Colonic mucosa (tissue), 4 donors: ENCODE data around the gene EEF1AKMT1. TPM values are rescaled to one million over a fixed set of nuclear protein-coding genes. Genes with fewer than 3 reads are reported as not detected.

ENCODE experiments used
- DNase-seq: peaks from one replicate; pipeline ENCODE4 v3.0.0-alpha.2; 2020
- H3K27ac ChIP-seq: fragments of 200-600 bp; one replicate; pipeline ENCODE4 v1.8.0; 2021
- H3K27me3 ChIP-seq: fragments of 200-600 bp; one replicate; pipeline ENCODE4 v1.8.0; 2021
- H3K36me3 ChIP-seq: fragments of 200-600 bp; one replicate; pipeline ENCODE4 v1.8.0; 2021
- H3K4me1 ChIP-seq: fragments of 200-600 bp; one replicate; pipeline ENCODE4 v1.8.0; 2021; ENCODE audit warnings: mild to moderate bottlenecking
- H3K4me3 ChIP-seq: fragments of 200-600 bp; one replicate; pipeline ENCODE4 v1.8.0; 2021
- H3K9ac ChIP-seq, 2 donors: one replicate each; pipeline ENCODE4 v1.7.0; 2013; ENCODE audit warnings: control low read depth in 2 of 2, low read depth in 2 of 2, low read length in 2 of 2
- H3K9me3 ChIP-seq: fragments of 200-600 bp; one replicate; pipeline ENCODE4 v1.8.0; 2021
- intact Hi-C: fragments of 100-400 bp; cut with DNase I; formaldehyde crosslinking; loops from one replicate; pipeline ENCODE4 v1.14.1; 2022
- total RNA-seq, 2 donors: library from RNA; stranded (reverse); fragmentation: NEBNext Ultra II Directional in 1 of 2; extraction: Animal tissue kit (Norgen Biotek cat#: 25700) in 1 of 2; gene quantifications; one replicate each; pipeline ENCODE4 v1.2.1, GENCODE V29; 2021
- TF ChIP-seq, protein P1 (sequence below): fragments of 200-600 bp; IDR thresholded peaks from one replicate; pipeline ENCODE4 v1.8.0; 2022; ENCODE audit warnings: antibody characterized with exemption, mild to moderate bottlenecking
- donor health status: healthy.
- donor health status: DM: no; HTN: no; CAD: no.
- donor health status: DM: no; HTN: no; CAD: no.

EEF1AKMT1 gene, protein sequence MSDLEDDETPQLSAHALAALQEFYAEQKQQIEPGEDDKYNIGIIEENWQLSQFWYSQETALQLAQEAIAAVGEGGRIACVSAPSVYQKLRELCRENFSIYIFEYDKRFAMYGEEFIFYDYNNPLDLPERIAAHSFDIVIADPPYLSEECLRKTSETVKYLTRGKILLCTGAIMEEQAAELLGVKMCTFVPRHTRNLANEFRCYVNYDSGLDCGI
- total RNA-seq: 1 to 10 TPM; 4.8 to 5.2 TPM

DNA sequence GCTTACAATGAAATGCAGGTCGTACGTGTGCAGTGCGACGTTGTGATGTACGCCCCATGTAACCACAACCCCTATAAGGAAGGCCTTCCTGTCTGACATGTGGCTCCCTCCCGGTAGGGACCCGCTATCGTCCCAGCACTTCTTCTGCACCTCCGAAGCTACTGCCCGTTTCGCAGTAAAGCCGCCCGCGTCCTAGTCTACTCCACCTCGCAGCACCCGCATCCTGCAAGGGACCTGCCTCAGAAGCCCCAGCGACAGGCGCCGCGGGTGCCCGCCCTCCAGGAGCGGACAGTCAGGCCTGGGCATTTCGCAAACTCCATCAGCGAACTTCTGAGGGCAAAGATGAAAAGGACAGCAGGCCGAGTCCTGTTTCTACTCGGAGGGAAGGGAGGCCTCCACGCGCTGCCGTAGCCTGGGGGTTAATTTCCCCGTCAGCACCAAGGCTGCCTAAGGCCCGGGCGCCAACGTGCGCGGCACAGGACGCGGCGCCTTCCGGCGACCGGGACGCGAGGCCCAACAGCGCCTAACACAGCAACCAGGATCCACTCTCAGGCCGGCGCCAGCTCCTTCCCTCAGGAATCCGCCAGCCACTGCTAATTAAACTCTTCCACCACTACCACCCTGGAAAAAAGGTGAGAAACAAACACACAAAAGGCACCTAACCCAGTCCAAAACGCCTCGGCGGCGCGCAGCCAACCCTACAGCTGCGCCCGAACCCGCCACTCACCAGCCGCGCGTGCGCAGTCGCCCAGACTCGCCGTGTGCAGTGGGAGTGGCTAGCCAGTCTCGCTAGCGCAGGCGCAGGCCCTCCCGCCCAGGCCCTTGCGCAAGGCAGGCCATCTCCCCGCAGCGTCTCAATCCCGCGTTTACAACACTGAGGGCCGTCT is at the start of gene EEF1AKMT1:
EEF1AKMT1 (minus strand) TSS at position 768 of the 887 bp plus-strand sequence. CDS start 16,363 bp downstream, outside the sequence.
- TF ChIP-seq, protein P1, sequence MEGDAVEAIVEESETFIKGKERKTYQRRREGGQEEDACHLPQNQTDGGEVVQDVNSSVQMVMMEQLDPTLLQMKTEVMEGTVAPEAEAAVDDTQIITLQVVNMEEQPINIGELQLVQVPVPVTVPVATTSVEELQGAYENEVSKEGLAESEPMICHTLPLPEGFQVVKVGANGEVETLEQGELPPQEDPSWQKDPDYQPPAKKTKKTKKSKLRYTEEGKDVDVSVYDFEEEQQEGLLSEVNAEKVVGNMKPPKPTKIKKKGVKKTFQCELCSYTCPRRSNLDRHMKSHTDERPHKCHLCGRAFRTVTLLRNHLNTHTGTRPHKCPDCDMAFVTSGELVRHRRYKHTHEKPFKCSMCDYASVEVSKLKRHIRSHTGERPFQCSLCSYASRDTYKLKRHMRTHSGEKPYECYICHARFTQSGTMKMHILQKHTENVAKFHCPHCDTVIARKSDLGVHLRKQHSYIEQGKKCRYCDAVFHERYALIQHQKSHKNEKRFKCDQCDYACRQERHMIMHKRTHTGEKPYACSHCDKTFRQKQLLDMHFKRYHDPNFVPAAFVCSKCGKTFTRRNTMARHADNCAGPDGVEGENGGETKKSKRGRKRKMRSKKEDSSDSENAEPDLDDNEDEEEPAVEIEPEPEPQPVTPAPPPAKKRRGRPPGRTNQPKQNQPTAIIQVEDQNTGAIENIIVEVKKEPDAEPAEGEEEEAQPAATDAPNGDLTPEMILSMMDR: no peak

DNA sequence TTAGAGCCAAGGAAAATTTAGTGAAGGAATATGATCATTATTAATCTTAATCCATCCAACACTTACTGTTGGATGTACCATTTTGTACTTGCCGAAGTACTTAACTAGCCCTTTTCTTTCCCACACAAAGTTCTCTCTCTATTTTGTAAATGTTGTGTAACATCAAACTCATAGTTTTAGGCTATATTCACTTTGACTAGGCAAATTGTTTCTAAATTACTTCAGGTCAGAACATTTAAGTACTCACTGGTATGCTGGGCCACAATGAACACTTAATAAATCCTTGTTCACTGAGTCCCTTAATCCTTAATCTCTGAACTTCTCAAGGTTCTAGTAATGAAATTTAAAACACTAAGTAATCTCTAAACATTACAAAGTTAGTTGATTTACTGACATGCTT is 49.3 kb upstream of the EEF1AKMT1 start:
- H3K9ac ChIP-seq: no peak overlapping the region
- H3K4me3 ChIP-seq: no peak overlapping the region
- H3K27ac ChIP-seq: no peak overlapping the region
- H3K4me1 ChIP-seq: no peaks in the 10 kb centered on the region
- H3K9me3 ChIP-seq: no peaks in the 10 kb centered on the region
- intact Hi-C loops: no loop called here
- H3K36me3 ChIP-seq: no peaks in the 10 kb centered on the region
- no peaks in the 10 kb centered on the region for H3K27me3 ChIP-seq
- DNase-seq: no peak
- TF ChIP-seq, protein P1: no peak

More for the DNA sequence above, at the start of gene EEF1AKMT1:
- Histone ChIP-seq H3K27ac (peak within 1 kb of the TSS; percentile 83), H3K27me3 (no peaks in the 10 kb centered on the region), H3K4me3 (peak within 1 kb of the TSS; percentile 49), H3K36me3 (no peaks in the 10 kb centered on the region), H3K4me1 (peaks cover 5% of the 10 kb centered on the region), H3K9ac (peak within 1 kb of the TSS; percentile 80 to 86), H3K9me3 (no peaks in the 10 kb centered on the region)
- intact Hi-C loops: no loop called here
- peak; percentile 95 for DNase-seq

DNA sequence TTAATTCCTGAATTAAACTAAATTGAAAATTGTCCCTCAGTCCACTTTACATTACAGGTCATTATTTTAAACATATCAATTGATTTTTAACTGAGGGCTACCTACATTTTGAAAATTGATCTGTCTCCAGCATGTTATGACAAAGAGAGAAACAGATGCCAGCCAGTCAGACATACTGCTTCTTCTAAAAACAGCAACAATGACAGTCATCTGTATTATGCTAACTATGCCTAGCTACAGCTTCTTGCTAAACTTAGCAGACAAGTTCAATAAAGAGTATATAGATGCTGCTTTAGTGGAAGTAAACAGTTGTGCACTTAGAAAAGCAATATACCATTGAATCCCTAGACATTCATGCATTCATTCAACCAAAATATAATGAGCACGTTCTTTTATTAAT is 48.6 kb upstream of the EEF1AKMT1 start:
- intact Hi-C loops: no loop called here
- TF ChIP-seq, protein P1: no peak
- Histone ChIP-seq H3K36me3 (no peaks in the 10 kb centered on the region), H3K4me1 (no peaks in the 10 kb centered on the region), H3K27me3 (no peaks in the 10 kb centered on the region), H3K4me3 (no peak overlapping the region), H3K27ac (no peak overlapping the region), H3K9me3 (no peaks in the 10 kb centered on the region), H3K9ac (no peak overlapping the region)
- no peak for DNase-seq

DNA sequence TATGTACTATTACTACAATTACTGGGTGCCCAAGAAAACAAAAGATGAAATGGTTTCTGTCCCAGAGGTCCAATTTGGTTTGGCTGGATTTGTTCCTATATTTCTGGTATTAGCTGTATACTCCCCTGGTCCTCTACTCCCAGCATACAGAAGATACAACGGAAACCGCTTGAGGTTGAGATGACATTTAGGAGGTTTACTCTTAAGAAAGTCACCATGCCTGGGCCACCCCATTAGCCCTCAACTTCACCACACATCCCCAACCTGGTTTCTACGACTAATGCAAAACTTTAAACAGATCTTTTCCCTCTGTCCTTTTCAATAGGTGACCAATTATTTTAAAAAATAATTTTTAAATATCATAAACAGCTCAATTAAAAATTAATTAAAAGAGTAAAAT is 46.0 kb upstream of the EEF1AKMT1 start:
- H3K27ac ChIP-seq: no peak overlapping the region
- no peaks in the 10 kb centered on the region for H3K36me3 ChIP-seq
- no peak overlapping the region for H3K4me3 ChIP-seq
- no peaks in the 10 kb centered on the region for H3K27me3 ChIP-seq
- no peak for DNase-seq
- intact Hi-C loops: no loop called here
- no peaks in the 10 kb centered on the region for H3K4me1 ChIP-seq
- H3K9ac ChIP-seq: no peak overlapping the region
- no peaks in the 10 kb centered on the region for H3K9me3 ChIP-seq
- TF ChIP-seq, protein P1: no peak

DNA sequence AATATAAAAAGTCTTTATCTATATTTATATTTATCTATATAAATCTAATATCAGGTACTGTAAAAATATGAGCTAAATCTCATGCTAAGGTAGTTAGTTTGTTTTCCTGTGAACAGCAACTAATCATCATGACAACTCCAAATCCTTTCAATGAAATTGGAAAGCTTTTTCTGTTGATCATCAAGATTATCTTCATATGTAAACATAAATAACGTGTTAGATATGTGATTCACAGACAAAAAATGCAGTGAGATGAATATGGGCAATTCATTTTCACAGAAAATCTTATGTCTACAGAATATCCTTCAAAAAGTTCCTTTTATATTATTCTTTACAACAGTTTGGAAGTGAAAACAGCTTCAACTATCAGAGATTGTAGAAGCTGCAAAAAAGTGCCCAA is 41.7 kb upstream of the EEF1AKMT1 start:
- Histone ChIP-seq H3K9me3 (no peaks in the 10 kb centered on the region), H3K4me1 (no peaks in the 10 kb centered on the region), H3K27me3 (no peaks in the 10 kb centered on the region), H3K36me3 (no peaks in the 10 kb centered on the region), H3K27ac (no peak overlapping the region), H3K9ac (no peak overlapping the region), H3K4me3 (no peak overlapping the region)
- no peak for DNase-seq
- intact Hi-C loops: no loop called here
- TF ChIP-seq, protein P1: no peak
